ENCODE data around the gene MEIG1.

GRCh38 chr10:14925268-14925667 lies 33.9 kb upstream of the MEIG1 start:
- TF ChIP-seq CTCF (conservative IDR thresholded peaks at IDR 0.05 in 1 of 2, IDR thresholded peaks at IDR 0.05 in 1 of 2; ENCODE audit: low read depth in 1 of 2, low read length in 2 of 2) (no peak), EZH2 (IDR thresholded peaks at IDR 0.05; ENCODE audit: low read length, missing control alignments) (no peak)

All from fibroblast of lung (primary cell).